GM23338 (cell line): ENCODE data around the gene C19orf25. TPM values are rescaled to one million over a fixed set of nuclear protein-coding genes. Genes with fewer than 3 reads are reported as not detected.

Experiments
- ATAC-seq: fragments of 200-7000 bp; cut with Tn5 transposase; 3 replicates; pipeline ENCODE4 v1.9.1; 2020
- DNase-seq: peaks from one replicate; pipeline ENCODE4 v3.0.0-alpha.2; 2015; ENCODE audit warnings: low spot score
- H2AFZ ChIP-seq: fragments of 200-600 bp; sonication (generic); 2 replicates; pipeline ENCODE4 v1.8.0; 2016; ENCODE audit warnings: antibody characterized with exemption, mild to moderate bottlenecking, moderate library complexity
- H3F3A ChIP-seq: fragments of 200-600 bp; sonication (generic); replicated peaks from 2 replicates; pipeline ENCODE4 v1.8.0; 2017; ENCODE audit warnings: antibody characterized with exemption, mixed run types, low read depth
- H3K27ac ChIP-seq: fragments of 200-600 bp; sonication (generic); 2 replicates; pipeline ENCODE4 v1.6.1; 2016; ENCODE audit warnings: low read depth
- H3K27me3 ChIP-seq: fragments of 200-600 bp; sonication (generic); 2 replicates; pipeline ENCODE4 v1.8.0; 2016; ENCODE audit warnings: mild to moderate bottlenecking, mixed run types, moderate library complexity; ENCODE audit not compliant: insufficient read depth
- H3K36me3 ChIP-seq: fragments of 200-600 bp; sonication (generic); 2 replicates; pipeline ENCODE4 v1.8.0; 2016; ENCODE audit warnings: mild to moderate bottlenecking; ENCODE audit not compliant: insufficient read depth
- H3K4me1 ChIP-seq: fragments of 200-600 bp; sonication (generic); 2 replicates; pipeline ENCODE4 v1.8.0; 2016; ENCODE audit warnings: mild to moderate bottlenecking, moderate library complexity; ENCODE audit not compliant: insufficient read depth
- H3K4me2 ChIP-seq: fragments of 200-600 bp; sonication (generic); 2 replicates; pipeline ENCODE4 v1.7.1; 2017; ENCODE audit warnings: mixed run types
- H3K4me3 ChIP-seq: fragments of 200-600 bp; sonication (generic); 2 replicates; pipeline ENCODE4 v1.6.1; 2016; ENCODE audit warnings: mixed run types
- H3K79me2 ChIP-seq: fragments of 200-600 bp; sonication (generic); replicated peaks from 2 replicates; pipeline ENCODE4 v1.8.0; 2017; ENCODE audit warnings: mild to moderate bottlenecking; ENCODE audit not compliant: insufficient read depth
- H3K9me2 ChIP-seq: fragments of 200-600 bp; sonication (generic); 2 replicates; pipeline ENCODE4 v1.8.0; 2017; ENCODE audit not compliant: insufficient read depth
- H4K20me1 ChIP-seq: fragments of 200-600 bp; sonication (generic); replicated peaks from 2 replicates; pipeline ENCODE4 v1.8.0; 2017; ENCODE audit warnings: mild to moderate bottlenecking; ENCODE audit not compliant: insufficient read depth
- H3K27ac Mint-ChIP-seq: 2 replicates; pipeline ENCODE4 v1.8.0; 2020; ENCODE audit warnings: inconsistent platforms, mild to moderate bottlenecking, moderate library complexity, mixed read lengths
- H3K27me3 Mint-ChIP-seq: 3 replicates; pipeline ENCODE4 v1.8.0; 2022; ENCODE audit warnings: low read depth, mild to moderate bottlenecking, moderate library complexity, mixed read lengths, inconsistent platforms; ENCODE audit not compliant: insufficient read depth, poor library complexity
- H3K36me3 Mint-ChIP-seq: 3 replicates; pipeline ENCODE4 v1.8.0; 2021; ENCODE audit warnings: low read depth, mild to moderate bottlenecking, inconsistent platforms, moderate library complexity, mixed read lengths
- H3K4me1 Mint-ChIP-seq: 3 replicates; pipeline ENCODE4 v1.8.0; 2020; ENCODE audit warnings: mild to moderate bottlenecking, inconsistent platforms, mixed read lengths
- H3K4me3 Mint-ChIP-seq: 3 replicates; pipeline ENCODE4 v1.8.0; 2021; ENCODE audit warnings: moderate library complexity, mild to moderate bottlenecking, inconsistent platforms, mixed read lengths
- H3K9me3 Mint-ChIP-seq: 3 replicates; pipeline ENCODE4 v1.8.0; 2020; ENCODE audit warnings: moderate library complexity, mild to moderate bottlenecking, inconsistent platforms, mixed read lengths
- CREB1 ChIP-seq: fragments of 250-450 bp; sonication (Bioruptor Pico); IDR thresholded peaks from 2 replicates; pipeline ENCODE4 v1.5.0; 2020; ENCODE audit warnings: low read depth, mild to moderate bottlenecking, moderate library complexity
- NANOG ChIP-seq: IDR thresholded peaks from 2 replicates; pipeline ENCODE4 v1.6.1; 2016; ENCODE audit warnings: antibody characterized with exemption, borderline replicate concordance
- POLR2AphosphoS5 ChIP-seq: IDR thresholded peaks from 2 replicates; pipeline ENCODE4 v1.6.1; 2016; ENCODE audit warnings: antibody characterized with exemption, low read depth
- ZNF462 ChIP-seq: fragments of 250-450 bp; sonication (Bioruptor Pico); IDR thresholded peaks from 2 replicates; pipeline ENCODE4 v1.5.0; 2020; ENCODE audit warnings: mild to moderate bottlenecking, moderate library complexity
- polyA plus RNA-seq: library from polyadenylated mRNA; unstranded; fragments of >200 nt; fragmentation: Nextera tagmentation; extraction: Ambion mirVana; gene quantifications from 2 replicates; pipeline ENCODE4 v1.2.1, GENCODE V29; 2016
- total RNA-seq: library from RNA; depleted of rRNA; stranded (reverse); fragments of >200 nt; shearing (Covaris generic); gene quantifications from 2 replicates; pipeline ENCODE4 v1.2.3, GENCODE V29; 2014
- TF ChIP-seq, protein P1 (sequence below): IDR thresholded peaks from one replicate; pipeline ENCODE4 v1.6.1; 2018; ENCODE audit warnings: antibody characterized with exemption; ENCODE audit not compliant: unreplicated experiment
- TF ChIP-seq, protein P2 (sequence below): IDR thresholded peaks from 2 replicates; pipeline ENCODE4 v1.6.1; 2016; ENCODE audit warnings: antibody characterized with exemption
- TF ChIP-seq, protein P3 (sequence below), 2 experiments: fragments of 200-600 bp in 1 of 2; sonication (generic) in 1 of 2; conservative IDR thresholded peaks; 2 replicates each; pipeline versions ENCODE4 v1.5.1 to v1.6.1; 2016 to 2017; ENCODE audit warnings: antibody characterized with exemption in 2 of 2, low read depth in 2 of 2, mild to moderate bottlenecking in 2 of 2, moderate library complexity in 1 of 2

C19orf25 gene
- total and polyA plus RNA-seq, 2 experiments from 2014 or later = 43.5 to 61.1 TPM

DNA sequence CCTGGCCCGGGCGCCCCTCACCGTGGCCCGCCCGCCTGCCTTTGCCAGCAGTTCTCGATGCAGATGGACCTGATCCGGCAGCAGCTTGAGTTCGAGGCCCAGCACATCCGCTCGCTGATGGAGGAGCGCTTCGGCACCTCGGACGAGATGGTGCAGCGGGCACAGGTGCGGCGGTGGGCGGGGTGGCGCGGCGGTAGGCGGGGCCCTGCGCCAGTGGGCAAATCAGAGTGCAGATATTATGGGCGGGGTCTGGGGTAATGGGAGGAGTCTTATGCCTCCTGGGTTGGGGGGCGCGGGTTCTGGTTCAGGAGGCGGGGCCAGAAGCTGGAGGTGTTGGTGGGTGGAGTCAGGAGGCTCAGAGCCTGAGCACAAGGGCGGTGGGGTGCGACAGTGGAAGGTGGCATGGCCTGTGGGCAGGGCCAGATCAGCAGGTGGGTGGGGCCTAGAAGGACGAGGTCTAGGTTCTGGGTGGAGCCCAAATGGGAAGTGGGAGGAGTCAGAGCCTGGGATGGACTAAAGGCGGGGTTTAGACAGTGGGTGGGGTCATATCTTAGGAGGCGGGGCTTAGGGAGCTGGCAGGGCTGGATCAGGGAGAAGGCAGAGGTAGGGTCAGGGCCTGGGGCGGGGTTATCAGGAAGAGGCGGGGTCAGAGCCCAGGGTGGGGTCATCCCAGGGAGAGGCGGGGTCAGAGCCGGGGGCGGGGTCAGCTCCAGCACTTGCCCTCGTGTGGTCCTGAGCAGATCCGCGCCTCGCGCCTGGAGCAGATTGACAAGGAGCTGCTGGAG lies 23.5 kb downstream of the C19orf25 start:
- peaks cover 13% of the 10 kb centered on the region; the same call in 1 of the 2 replicates for H3F3A ChIP-seq
- 0 out of 2 replicates have a peak, but pooled peaks cover 3% of the 10 kb centered on the region for H3K79me2 ChIP-seq
- H3K27me3 Mint-ChIP-seq = peaks cover 31% of the 10 kb centered on the region
- peak overlapping the region; percentile 50; the same call in 2 of the 3 replicates for H3K4me3 Mint-ChIP-seq
- ATAC-seq (peak; percentile 69), DNase-seq (peak; percentile 100)
- H3K9me2 ChIP-seq = no peaks in the 10 kb centered on the region
- H3K4me1 ChIP-seq = peaks cover 13% of the 10 kb centered on the region; the same call in 1 of the 2 replicates
- H3K27ac Mint-ChIP-seq = no peak overlapping the region
- H3K4me1 Mint-ChIP-seq = peaks cover 24% of the 10 kb centered on the region
- H3K27ac ChIP-seq = no peak overlapping the region
- H3K27me3 ChIP-seq = peaks cover 6% of the 10 kb centered on the region
- H3K9me3 Mint-ChIP-seq = no peaks in the 10 kb centered on the region
- peak overlapping the region; percentile 59; the same call in 1 of the 2 replicates for H2AFZ ChIP-seq
- peak overlapping the region; percentile 78 for H3K4me2 ChIP-seq
- no peaks in the 10 kb centered on the region for H3K36me3 ChIP-seq
- TF ChIP-seq, protein P1, sequence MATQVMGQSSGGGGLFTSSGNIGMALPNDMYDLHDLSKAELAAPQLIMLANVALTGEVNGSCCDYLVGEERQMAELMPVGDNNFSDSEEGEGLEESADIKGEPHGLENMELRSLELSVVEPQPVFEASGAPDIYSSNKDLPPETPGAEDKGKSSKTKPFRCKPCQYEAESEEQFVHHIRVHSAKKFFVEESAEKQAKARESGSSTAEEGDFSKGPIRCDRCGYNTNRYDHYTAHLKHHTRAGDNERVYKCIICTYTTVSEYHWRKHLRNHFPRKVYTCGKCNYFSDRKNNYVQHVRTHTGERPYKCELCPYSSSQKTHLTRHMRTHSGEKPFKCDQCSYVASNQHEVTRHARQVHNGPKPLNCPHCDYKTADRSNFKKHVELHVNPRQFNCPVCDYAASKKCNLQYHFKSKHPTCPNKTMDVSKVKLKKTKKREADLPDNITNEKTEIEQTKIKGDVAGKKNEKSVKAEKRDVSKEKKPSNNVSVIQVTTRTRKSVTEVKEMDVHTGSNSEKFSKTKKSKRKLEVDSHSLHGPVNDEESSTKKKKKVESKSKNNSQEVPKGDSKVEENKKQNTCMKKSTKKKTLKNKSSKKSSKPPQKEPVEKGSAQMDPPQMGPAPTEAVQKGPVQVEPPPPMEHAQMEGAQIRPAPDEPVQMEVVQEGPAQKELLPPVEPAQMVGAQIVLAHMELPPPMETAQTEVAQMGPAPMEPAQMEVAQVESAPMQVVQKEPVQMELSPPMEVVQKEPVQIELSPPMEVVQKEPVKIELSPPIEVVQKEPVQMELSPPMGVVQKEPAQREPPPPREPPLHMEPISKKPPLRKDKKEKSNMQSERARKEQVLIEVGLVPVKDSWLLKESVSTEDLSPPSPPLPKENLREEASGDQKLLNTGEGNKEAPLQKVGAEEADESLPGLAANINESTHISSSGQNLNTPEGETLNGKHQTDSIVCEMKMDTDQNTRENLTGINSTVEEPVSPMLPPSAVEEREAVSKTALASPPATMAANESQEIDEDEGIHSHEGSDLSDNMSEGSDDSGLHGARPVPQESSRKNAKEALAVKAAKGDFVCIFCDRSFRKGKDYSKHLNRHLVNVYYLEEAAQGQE = no peak
- peak; percentile 88 for TF ChIP-seq POLR2AphosphoS5
- peaks cover 4% of the 10 kb centered on the region; the same call in 1 of the 2 replicates for H4K20me1 ChIP-seq
- peak overlapping the region; percentile 58 for H3K4me3 ChIP-seq
- H3K36me3 Mint-ChIP-seq = peaks cover 7% of the 10 kb centered on the region

- Histone ChIP-seq H3K4me3 (peak overlapping the region; percentile 58), H4K20me1 (peaks cover 4% of the 10 kb centered on the region; the same call in 1 of the 2 replicates), H3K36me3 (no peaks in the 10 kb centered on the region), H3K4me2 (peak overlapping the region; percentile 78), H3K9me2 (no peaks in the 10 kb centered on the region), H3K27ac (no peak overlapping the region), H2AFZ (peak overlapping the region; percentile 59; the same call in 1 of the 2 replicates), H3K27me3 (peaks cover 11% of the 10 kb centered on the region), H3F3A (peaks cover 16% of the 10 kb centered on the region; the same call in 1 of the 2 replicates), H3K4me1 (peaks cover 13% of the 10 kb centered on the region; the same call in 1 of the 2 replicates), H3K79me2 (0 out of 2 replicates have a peak, but pooled peaks cover 3% of the 10 kb centered on the region)
- Mint-ChIP-seq H3K9me3 (no peaks in the 10 kb centered on the region), H3K4me1 (peaks cover 27% of the 10 kb centered on the region), H3K36me3 (peaks cover 7% of the 10 kb centered on the region), H3K27ac (no peak overlapping the region), H3K4me3 (peak overlapping the region; percentile 52; the same call in 2 of the 3 replicates), H3K27me3 (peaks cover 35% of the 10 kb centered on the region)
- DNase-seq (no peak), ATAC-seq (peak; percentile 2)
- TF ChIP-seq ZNF462 (CRISPR knock-in tag) = no peak
- no peak for TF ChIP-seq CREB1 (CRISPR knock-in tag)
- TF ChIP-seq, protein P2, sequence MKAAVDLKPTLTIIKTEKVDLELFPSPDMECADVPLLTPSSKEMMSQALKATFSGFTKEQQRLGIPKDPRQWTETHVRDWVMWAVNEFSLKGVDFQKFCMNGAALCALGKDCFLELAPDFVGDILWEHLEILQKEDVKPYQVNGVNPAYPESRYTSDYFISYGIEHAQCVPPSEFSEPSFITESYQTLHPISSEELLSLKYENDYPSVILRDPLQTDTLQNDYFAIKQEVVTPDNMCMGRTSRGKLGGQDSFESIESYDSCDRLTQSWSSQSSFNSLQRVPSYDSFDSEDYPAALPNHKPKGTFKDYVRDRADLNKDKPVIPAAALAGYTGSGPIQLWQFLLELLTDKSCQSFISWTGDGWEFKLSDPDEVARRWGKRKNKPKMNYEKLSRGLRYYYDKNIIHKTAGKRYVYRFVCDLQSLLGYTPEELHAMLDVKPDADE = no peak
- TF ChIP-seq NANOG = no peak
- TF ChIP-seq, protein P3, sequence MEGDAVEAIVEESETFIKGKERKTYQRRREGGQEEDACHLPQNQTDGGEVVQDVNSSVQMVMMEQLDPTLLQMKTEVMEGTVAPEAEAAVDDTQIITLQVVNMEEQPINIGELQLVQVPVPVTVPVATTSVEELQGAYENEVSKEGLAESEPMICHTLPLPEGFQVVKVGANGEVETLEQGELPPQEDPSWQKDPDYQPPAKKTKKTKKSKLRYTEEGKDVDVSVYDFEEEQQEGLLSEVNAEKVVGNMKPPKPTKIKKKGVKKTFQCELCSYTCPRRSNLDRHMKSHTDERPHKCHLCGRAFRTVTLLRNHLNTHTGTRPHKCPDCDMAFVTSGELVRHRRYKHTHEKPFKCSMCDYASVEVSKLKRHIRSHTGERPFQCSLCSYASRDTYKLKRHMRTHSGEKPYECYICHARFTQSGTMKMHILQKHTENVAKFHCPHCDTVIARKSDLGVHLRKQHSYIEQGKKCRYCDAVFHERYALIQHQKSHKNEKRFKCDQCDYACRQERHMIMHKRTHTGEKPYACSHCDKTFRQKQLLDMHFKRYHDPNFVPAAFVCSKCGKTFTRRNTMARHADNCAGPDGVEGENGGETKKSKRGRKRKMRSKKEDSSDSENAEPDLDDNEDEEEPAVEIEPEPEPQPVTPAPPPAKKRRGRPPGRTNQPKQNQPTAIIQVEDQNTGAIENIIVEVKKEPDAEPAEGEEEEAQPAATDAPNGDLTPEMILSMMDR (conservative IDR thresholded peaks at IDR 0.05; ENCODE audit: low read depth in 2 of 2) = no peak
Observed at GRCh38 chr19:1455002-1455335, 24.0 kb downstream of the C19orf25 start.
